22Rv1 (cell line): ENCODE data around the gene DLGAP5.

Experiments used
- CTCF ChIP-seq: fragments of 450-650 bp; IDR thresholded peaks from 2 replicates; pipeline ENCODE4 v1.5.1; 2017; ENCODE audit warnings: mild to moderate bottlenecking
- ZFX ChIP-seq: fragments of 450-650 bp; IDR thresholded peaks from 2 replicates; pipeline ENCODE4 v1.6.1; 2017; ENCODE audit warnings: antibody characterized with exemption, borderline replicate concordance

- no peak for TF ChIP-seq CTCF
- TF ChIP-seq ZFX: no peak
Measured at GRCh38 chr14:55191203-55192053, at the start of gene DLGAP5.
